Measurements from ENCODE around the gene YIPF2.

YIPF2 gene

GRCh38 chr19:10872546-10873107 is 55.8 kb downstream of the YIPF2 start:
- no peak for DNase-seq
